ENCODE results near the gene CLIC3. TPM values are rescaled to one million over a fixed set of nuclear protein-coding genes. Genes with fewer than 3 reads are reported as not detected.

Gene CLIC3
- total RNA-seq, 1 experiment from 2014 or later = not detected

DNA sequence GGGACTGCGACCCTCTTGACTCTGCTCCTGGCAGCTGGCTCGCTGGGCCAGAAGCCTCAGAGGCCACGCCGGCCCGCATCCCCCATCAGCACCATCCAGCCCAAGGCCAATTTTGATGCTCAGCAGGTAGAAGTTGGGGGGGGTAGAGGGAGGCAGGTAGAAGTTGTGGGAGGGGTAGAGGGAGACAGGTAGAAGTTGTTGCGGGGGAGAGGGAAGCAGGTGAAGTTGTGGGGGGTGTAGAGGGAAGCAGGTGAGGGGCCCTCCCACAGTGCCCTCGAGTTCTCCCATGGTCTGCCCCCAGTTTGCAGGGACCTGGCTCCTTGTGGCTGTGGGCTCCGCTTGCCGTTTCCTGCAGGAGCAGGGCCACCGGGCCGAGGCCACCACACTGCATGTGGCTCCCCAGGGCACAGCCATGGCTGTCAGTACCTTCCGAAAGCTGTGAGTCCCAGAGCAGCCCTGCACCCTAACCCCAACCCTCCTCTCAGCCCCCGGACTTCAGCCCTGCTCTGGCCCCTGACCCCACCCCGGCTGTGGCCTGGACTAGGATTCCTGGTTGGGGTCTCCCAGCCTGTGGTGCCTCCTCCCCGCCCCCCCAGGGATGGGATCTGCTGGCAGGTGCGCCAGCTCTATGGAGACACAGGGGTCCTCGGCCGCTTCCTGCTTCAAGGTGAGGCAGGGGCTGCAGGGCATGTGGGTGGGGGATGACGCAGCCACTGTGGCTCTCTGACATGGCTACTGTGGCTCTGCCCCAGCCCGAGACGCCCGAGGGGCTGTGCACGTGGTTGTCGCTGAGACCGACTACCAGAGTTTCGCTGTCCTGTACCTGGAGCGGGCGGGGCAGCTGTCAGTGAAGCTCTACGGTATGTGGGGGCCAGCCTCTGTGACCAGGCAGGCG, 50.8 kb downstream of the CLIC3 start:
- DNase-seq (ENCODE audit: low read depth, low spot score) = no peak
- in situ Hi-C loops (cut with HindIII; ENCODE audit: low pct_unique_long_range_greater_than_20kb, low sequenced_read_pairs) = loop anchor here (25.0 kb wide), 2 partner anchors 92 to 133 kb away; partner anchors contain the start of genes ABCA2, FUT7, NPDC1 and RABL6

Other genes starting within 250 kb of the CLIC3 start
- gene LCN6, start 248.0 kb downstream of the CLIC3 start, total RNA-seq (2014; rRNA removed; shearing (Covaris generic)) = not detected in 2 replicates
- not detected in 2 replicates for gene LCN8, start 238.3 kb downstream of the CLIC3 start, total RNA-seq (2014; rRNA removed; shearing (Covaris generic))
- 0.05 and 0.21 TPM in 2 replicates for gene LCN15, start 232.1 kb downstream of the CLIC3 start, total RNA-seq (2014; rRNA removed; shearing (Covaris generic))
- 47.1 and 50.8 TPM in 2 replicates for gene TMEM141, start 205.2 kb downstream of the CLIC3 start, total RNA-seq (2014; rRNA removed; shearing (Covaris generic))
- 0.08 and 0.42 TPM in 2 replicates for gene CCDC183, start 200.2 kb downstream of the CLIC3 start, total RNA-seq (2014; rRNA removed; shearing (Covaris generic))
- 57.4 and 62.6 TPM in 2 replicates for gene RABL6, start 188.6 kb downstream of the CLIC3 start, total RNA-seq (2014; rRNA removed; shearing (Covaris generic))
- gene AJM1, start 154.1 kb downstream of the CLIC3 start, total RNA-seq (2014; rRNA removed; shearing (Covaris generic)) = 1.2 and 1.4 TPM in 2 replicates
- 101 TPM in 2 replicates for gene PHPT1, start 147.2 kb downstream of the CLIC3 start, total RNA-seq (2014; rRNA removed; shearing (Covaris generic))
- gene MAMDC4, start 144.2 kb downstream of the CLIC3 start, total RNA-seq (2014; rRNA removed; shearing (Covaris generic)) = 0.80 and 1.3 TPM in 2 replicates
- 356 and 392 TPM in 2 replicates for gene EDF1, start 130.3 kb downstream of the CLIC3 start, total RNA-seq (2014; rRNA removed; shearing (Covaris generic))
- gene TRAF2, start 110.1 kb downstream of the CLIC3 start, total RNA-seq (2014; rRNA removed; shearing (Covaris generic)) = 13.5 and 16.4 TPM in 2 replicates
- gene FBXW5, start 51.8 kb downstream of the CLIC3 start, total RNA-seq (2014; rRNA removed; shearing (Covaris generic)) = 141 and 174 TPM in 2 replicates
- 0.45 and 0.53 TPM in 2 replicates for gene C8G, start 51.3 kb downstream of the CLIC3 start, total RNA-seq (2014; rRNA removed; shearing (Covaris generic))
- not detected in 2 replicates for gene LCN12, start 44.3 kb downstream of the CLIC3 start, total RNA-seq (2014; rRNA removed; shearing (Covaris generic))
- not detected in 2 replicates for gene PTGDS, start 19.1 kb downstream of the CLIC3 start, total RNA-seq (2014; rRNA removed; shearing (Covaris generic))
- gene LCNL1, start 13.6 kb downstream of the CLIC3 start, total RNA-seq (2014; rRNA removed; shearing (Covaris generic)) = not detected in 2 replicates
- 31.7 and 46.0 TPM in 2 replicates for gene PAXX, start 4.1 kb downstream of the CLIC3 start, total RNA-seq (2014; rRNA removed; shearing (Covaris generic))
- 8.6 and 9.5 TPM in 2 replicates for gene ABCA2, start 31.7 kb upstream of the CLIC3 start, total RNA-seq (2014; rRNA removed; shearing (Covaris generic))
- gene FUT7, start 35.5 kb upstream of the CLIC3 start, total RNA-seq (2014; rRNA removed; shearing (Covaris generic)) = not detected in 2 replicates
- 2.2 and 3.5 TPM in 2 replicates for gene NPDC1, start 49.6 kb upstream of the CLIC3 start, total RNA-seq (2014; rRNA removed; shearing (Covaris generic))
- gene ENTPD2, start 57.5 kb upstream of the CLIC3 start, total RNA-seq (2014; rRNA removed; shearing (Covaris generic)) = not detected in 2 replicates
- gene SAPCD2, start 74.0 kb upstream of the CLIC3 start, total RNA-seq (2014; rRNA removed; shearing (Covaris generic)) = 8.1 and 8.7 TPM in 2 replicates
- 22.5 and 23.4 TPM in 2 replicates for gene UAP1L1, start 80.9 kb upstream of the CLIC3 start, total RNA-seq (2014; rRNA removed; shearing (Covaris generic))
- 84.8 and 85.2 TPM in 2 replicates for gene MAN1B1, start 90.4 kb upstream of the CLIC3 start, total RNA-seq (2014; rRNA removed; shearing (Covaris generic))
- 171 and 178 TPM in 2 replicates for gene DPP7, start 118.2 kb upstream of the CLIC3 start, total RNA-seq (2014; rRNA removed; shearing (Covaris generic))
- gene GRIN1, start 142.6 kb upstream of the CLIC3 start, total RNA-seq (2014; rRNA removed; shearing (Covaris generic)) = 0.05 TPM in 1 of 2 replicates, not detected in the other
- 0.40 TPM in 1 of 2 replicates, not detected in the other for gene LRRC26, start 173.5 kb upstream of the CLIC3 start, total RNA-seq (2014; rRNA removed; shearing (Covaris generic))
- gene TMEM210, start 175.5 kb upstream of the CLIC3 start, total RNA-seq (2014; rRNA removed; shearing (Covaris generic)) = not detected in 2 replicates
- gene ANAPC2, start 192.0 kb upstream of the CLIC3 start, total RNA-seq (2014; rRNA removed; shearing (Covaris generic)) = 9.0 and 12.0 TPM in 2 replicates
- 59.2 and 60.9 TPM in 2 replicates for gene SSNA1, start 192.1 kb upstream of the CLIC3 start, total RNA-seq (2014; rRNA removed; shearing (Covaris generic))
- 8.6 and 9.3 TPM in 2 replicates for gene TPRN, start 204.2 kb upstream of the CLIC3 start, total RNA-seq (2014; rRNA removed; shearing (Covaris generic))
- gene TMEM203, start 209.1 kb upstream of the CLIC3 start, total RNA-seq (2014; rRNA removed; shearing (Covaris generic)) = 38.3 and 44.1 TPM in 2 replicates
- gene NDOR1, start 209.1 kb upstream of the CLIC3 start, total RNA-seq (2014; rRNA removed; shearing (Covaris generic)) = 5.1 and 6.4 TPM in 2 replicates
- not detected in 2 replicates for gene RNF208, start 225.7 kb upstream of the CLIC3 start, total RNA-seq (2014; rRNA removed; shearing (Covaris generic))
- gene CYSRT1, start 228.6 kb upstream of the CLIC3 start, total RNA-seq (2014; rRNA removed; shearing (Covaris generic)) = 0.21 and 0.59 TPM in 2 replicates
- not detected in 2 replicates for gene RNF224, start 230.9 kb upstream of the CLIC3 start, total RNA-seq (2014; rRNA removed; shearing (Covaris generic))
- not detected in 2 replicates for gene SLC34A3, start 234.3 kb upstream of the CLIC3 start, total RNA-seq (2014; rRNA removed; shearing (Covaris generic))
- 66.1 and 81.2 TPM in 2 replicates for gene TUBB4B, start 244.7 kb upstream of the CLIC3 start, total RNA-seq (2014; rRNA removed; shearing (Covaris generic))